Skeletal muscle cell (primary cell): ENCODE data around the gene DSTN.

Source experiments
- DNase-seq: peaks from one replicate; pipeline ENCODE4 v3.0.0-alpha.2; 2010; ENCODE audit warnings: low read depth
- H3K4me3 ChIP-seq: 2 replicates; pipeline ENCODE4 v1.5.1; 2011; ENCODE audit warnings: low read depth, mild to moderate bottlenecking, control low read depth, low read length, moderate library complexity

DSTN gene

DNA sequence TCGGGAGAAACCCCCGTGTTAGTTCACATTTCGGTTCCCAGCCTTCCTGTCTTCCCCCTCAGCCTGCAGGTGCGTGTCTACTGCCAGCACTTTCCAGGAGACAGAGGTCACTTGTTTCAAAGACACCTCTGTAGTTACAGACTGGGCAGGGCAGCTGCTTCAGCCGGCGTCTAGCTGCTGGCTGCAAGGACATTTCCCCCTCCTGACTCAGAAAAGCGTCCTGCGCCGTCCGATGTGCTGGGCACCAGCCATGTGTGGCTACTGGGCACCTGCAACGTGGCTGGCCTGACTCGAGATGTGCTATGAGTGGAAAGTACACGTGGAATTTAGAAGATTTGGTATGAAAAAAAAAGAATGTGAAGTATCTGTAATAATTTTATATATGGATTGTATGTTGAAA is 74.6 kb downstream of the DSTN start:
- no peak overlapping the region for H3K4me3 ChIP-seq
- no peak for DNase-seq

GRCh38 chr20:17645010-17645409 is 75.1 kb downstream of the DSTN start:
- no peak overlapping the region for H3K4me3 ChIP-seq
- DNase-seq: no peak

DNA sequence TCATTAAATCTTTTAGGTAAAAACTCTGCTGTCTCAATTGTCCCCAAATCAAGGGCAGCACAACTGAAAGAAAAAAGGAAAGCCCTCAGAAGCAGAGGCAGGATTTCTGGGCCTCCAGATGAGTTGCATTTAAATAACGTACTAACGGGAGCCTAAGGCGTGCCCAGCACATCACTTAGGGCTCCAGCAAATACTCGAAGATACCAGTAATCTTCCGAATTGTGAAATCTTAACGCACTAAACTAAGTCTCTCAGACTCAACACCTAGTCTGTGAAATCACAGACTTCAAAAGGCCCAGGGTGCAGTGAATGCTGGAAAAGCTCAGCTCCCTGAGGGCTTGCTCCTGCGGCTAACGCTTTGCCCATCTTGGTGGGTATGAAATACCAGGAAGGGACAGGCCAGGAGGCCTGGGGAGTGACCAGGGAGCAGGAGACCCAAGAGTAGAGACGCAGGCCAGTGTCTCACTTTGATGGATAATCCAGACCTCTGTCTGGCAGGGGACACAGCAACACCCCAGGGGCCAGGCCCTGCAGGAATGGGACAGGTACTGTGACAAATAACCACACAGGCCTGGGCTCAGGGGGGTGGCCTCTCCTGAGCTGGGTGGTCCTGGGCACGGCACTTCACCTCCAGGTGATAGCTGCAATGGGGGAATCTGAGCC is 75.8 kb downstream of the DSTN start:
- DNase-seq: no peak

GRCh38 chr20:17646209-17646960 is 76.5 kb downstream of the DSTN start:
- DNase-seq: no peak
- H3K4me3 ChIP-seq: no peak overlapping the region

More for the DNA sequence above, 75.8 kb downstream of the DSTN start:
- no peak overlapping the region for H3K4me3 ChIP-seq

- no peak overlapping the region for H3K4me3 ChIP-seq
- no peak for DNase-seq
These were observed 77.1 kb downstream of the DSTN start for GRCh38 chr20:17646961-17647301.

DNA sequence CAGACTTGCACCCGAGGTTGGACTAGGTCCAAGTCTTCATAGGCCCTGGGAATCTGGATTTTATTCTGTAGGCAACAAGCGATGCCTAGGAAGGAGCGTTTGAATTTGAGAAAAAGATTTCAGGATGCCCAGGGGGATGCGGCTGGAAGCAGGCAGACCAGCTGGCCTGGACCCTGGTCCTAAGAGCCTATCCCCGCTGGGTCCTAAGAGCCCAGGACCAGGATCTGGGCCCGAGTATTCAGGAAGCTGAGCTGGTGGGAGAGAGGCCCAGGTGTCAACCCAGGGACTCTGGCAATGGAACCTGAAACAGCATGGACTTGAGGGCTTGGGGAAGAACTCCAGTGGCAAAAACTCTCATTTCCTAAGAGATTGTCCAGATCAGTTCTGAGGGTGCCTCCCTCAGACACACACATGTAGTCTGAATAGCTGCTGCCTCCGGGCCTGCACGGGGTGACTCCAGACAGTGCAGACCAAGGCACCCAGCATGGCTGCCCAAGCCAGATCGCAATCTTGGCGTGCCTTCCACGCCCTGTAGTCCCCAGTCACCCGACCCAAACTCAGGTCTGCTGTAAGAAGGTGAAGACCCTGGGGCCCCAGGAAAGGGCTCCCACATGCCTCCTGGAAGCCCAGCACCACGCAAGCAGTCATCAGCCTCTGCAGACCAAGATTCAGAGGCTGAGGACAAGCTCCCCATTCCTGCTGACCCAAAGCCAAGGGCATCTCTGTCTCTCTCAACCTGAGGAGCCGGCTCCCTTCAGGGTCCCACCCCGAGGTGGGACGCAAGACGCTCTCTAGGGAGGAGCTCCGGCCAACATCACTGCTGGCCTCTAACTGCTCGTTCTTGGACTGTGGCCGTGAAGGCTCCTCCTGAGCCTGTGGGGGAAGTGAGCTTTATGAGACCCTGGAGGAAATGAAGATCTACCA is 77.8 kb downstream of the DSTN start:
- no peak for DNase-seq

GRCh38 chr20:17648315-17648646 is 78.4 kb downstream of the DSTN start:
- H3K4me3 ChIP-seq: no peak overlapping the region
- no peak for DNase-seq

More for the DNA sequence above, 77.8 kb downstream of the DSTN start:
- H3K4me3 ChIP-seq: no peak overlapping the region

GRCh38 chr20:17648791-17649730 is 79.2 kb downstream of the DSTN start:
- DNase-seq: no peak

DNA sequence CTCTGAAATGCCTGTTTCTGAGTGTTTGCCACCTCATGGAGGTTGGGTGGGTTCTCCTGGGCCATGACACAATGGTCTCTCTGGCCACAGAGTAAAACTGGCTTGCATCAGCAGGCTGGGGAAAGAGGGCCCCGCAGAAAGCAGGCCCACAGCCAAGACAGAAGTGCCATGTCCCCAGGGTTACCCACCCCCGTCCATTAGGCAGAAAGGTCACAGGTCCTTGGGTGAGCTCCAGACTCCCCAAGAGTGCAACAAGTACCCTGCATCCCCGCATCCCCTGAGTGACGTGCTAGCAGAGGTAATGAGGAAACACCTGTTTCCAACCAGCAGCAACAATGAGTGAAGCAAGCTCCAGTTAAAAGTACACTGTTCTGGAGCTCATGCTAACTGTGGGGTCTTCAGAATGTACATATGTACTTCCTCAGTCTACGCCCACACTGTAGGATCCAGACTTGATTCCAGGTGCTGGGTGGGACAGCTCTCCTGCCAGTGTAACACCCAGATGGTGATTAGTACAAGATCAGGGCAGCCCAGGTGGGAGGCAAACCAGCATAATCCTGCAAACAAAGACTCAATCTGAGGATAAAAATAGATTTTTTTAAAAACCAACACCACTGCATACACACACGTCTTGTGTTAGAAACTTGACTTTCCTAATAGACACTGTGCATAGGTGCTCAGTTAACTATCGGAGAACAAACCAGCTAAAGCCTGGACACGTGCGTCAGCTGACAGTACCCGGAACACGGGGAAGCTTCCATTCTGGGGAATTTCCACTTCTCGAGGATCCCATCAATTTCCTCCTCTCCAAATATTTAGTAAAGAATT is 80.6 kb downstream of the DSTN start:
- DNase-seq: no peak
- no peak overlapping the region for H3K4me3 ChIP-seq

More at GRCh38 chr20:17648791-17649730, 79.2 kb downstream of the DSTN start:
- no peak overlapping the region for H3K4me3 ChIP-seq

- no peak overlapping the region for H3K4me3 ChIP-seq
- no peak for DNase-seq
These were observed 81.4 kb downstream of the DSTN start for GRCh38 chr20:17651129-17651759.

DNA sequence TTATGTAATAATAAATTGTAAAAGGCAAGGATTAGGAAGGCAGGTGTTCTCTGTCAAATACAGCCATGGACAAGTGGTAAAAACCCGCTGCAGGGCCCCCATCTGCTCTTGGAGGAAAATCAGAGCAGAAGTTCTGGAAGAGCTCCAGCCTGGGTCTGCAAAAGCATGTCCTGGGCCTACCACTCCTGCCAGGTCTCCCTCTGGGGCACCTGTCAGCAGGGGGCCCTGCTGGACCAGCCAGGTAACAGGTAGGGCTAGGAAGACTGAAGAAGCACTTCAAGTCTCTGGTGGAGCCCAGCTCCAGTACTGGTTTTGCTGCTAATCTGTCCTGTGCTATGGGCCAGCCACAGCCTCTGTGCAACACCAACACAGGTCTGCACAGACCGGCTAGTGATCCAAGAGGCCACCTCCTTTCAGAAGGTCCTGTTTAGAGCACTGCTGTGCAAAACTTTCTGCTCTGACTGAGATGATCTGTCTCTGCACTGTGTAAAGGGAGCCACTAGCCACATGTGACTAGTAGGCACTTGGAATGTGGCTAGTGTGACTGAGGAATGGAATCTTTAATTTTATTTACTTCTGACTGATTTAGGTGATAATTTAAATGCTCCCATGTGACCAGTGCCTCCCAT is 82.0 kb downstream of the DSTN start:
- H3K4me3 ChIP-seq: no peak overlapping the region
- no peak for DNase-seq

- DNase-seq: no peak
- no peak overlapping the region for H3K4me3 ChIP-seq
These were observed 82.5 kb downstream of the DSTN start for GRCh38 chr20:17652411-17652810.

DNA sequence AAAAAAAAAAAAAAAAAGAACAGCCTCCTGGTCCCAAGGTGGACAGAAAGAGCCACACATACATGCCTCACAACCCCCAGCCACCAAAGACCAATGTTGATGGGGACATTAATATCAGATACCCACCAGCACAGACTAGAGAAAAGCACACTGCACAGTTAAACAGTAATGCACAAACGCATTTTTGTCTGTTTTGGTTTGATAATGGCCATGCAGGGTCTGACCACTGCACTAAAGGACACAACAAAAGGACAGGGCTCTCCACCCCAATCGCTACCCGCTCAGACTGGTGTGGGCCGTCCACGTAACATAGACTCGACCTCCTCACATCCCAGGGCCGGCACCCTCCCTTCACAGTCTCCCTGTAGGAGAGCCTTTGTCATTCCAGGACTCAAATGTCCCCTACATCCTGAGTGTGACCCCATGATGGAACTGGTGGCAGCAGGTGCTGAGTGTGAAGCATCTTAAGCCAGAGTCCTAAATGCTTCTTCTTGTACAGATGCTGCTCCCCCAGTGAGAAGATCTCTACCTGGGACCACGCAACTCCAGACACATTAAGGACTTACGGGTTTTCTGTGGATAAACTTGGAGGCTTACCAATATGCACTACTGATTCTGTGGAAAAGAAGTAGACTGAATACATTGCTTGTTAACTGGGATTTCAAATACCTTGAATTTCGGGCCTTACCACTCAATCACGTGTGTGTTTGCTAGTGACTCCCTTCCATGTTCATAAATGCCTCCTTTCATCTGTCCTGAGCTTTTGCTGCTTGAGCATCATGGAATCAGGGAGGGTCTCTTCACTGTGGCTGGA is 84.2 kb downstream of the DSTN start:
- H3K4me3 ChIP-seq: no peak overlapping the region
- no peak for DNase-seq

DNA sequence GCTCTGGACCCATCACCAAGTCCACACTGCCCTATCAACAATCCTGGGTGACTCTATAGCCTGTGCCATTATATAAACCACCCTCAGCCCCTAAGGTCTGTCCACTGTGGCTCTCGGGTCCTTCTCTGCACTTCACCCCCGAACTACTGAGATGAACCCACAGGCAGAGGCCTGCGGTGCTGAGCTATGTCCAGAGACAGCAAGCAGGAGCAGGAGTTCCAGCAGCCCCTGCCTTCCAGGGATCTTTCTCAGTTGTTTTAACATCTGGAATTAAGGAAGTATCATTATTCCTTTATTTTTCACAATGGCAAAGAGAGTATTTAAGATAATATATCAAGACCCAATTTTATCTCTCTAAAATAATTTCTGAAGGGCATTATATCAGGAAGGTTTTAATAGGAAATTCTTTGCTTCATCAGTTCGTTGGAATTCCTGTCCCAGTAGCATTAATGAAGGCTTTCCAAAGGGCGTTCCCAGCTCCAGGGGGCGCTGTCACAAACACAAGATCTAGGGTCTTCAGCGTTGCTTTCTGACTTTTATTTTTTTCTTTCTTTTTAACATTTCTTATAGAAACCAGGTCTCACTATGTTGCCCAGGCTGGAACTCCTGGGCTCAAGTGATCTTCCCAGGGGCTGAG is 84.9 kb downstream of the DSTN start:
- H3K4me3 ChIP-seq: no peak overlapping the region
- DNase-seq: no peak

GRCh38 chr20:17655286-17655651 is 85.4 kb downstream of the DSTN start:
- DNase-seq: no peak
- no peak overlapping the region for H3K4me3 ChIP-seq

- no peak overlapping the region for H3K4me3 ChIP-seq
- no peak for DNase-seq
These were observed 86.1 kb downstream of the DSTN start for GRCh38 chr20:17655865-17656479.
